K562 (cell line): ENCODE results near the gene FAM234B. TPM values are rescaled to one million over a fixed set of nuclear protein-coding genes. Genes with fewer than 3 reads are reported as not detected.

Source experiments
- ATAC-seq: fragments of 200-7000 bp; cut with Tn5 transposase; 3 replicates; pipeline ENCODE4 v1.9.1; 2020; ENCODE audit warnings: moderate library complexity
- BruUV-seq: library from RNA; stranded (reverse); fragments of 400-500 nt; replicated peaks from 2 replicates; lab custom pipeline; 2021; lab: Mats Ljungman, UMichigan
- CTCF ChIA-PET: fragments of 300-600 bp; formaldehyde crosslinking; extraction: SDS; loops from one replicate; lab custom pipeline; 2021; ENCODE audit warnings: low intra/inter-chr PET ratio; lab: Yijun Ruan, JAX
- POLR2A ChIA-PET: fragments of 300-600, 350-650 bp; sonication (Branson Sonifier 250); formaldehyde crosslinking; extraction: SDS; loops from one replicate; lab custom pipeline; 2021; ENCODE audit warnings: antibody characterized with exemption, inconsistent platforms; lab: Yijun Ruan, JAX
- DNase-seq, 4 experiments: peaks; one replicate each; pipeline versions ENCODE4 v3.0.0 to v3.0.0-alpha.2; 2011 to 2018; ENCODE audit warnings: low spot score in 3 of 4, mixed read lengths in 3 of 4; ENCODE audit errors: extremely low read depth in 1 of 4
- FAIRE-seq: peaks from 2 replicates; lab custom pipeline; 2011; peaks lifted over from hg19 to GRCh38; lab: Jason Lieb, UNC
- H2AFZ ChIP-seq: 2 replicates; pipeline ENCODE4 v1.6.0; 2011; ENCODE audit warnings: low read depth, low read length, control low read depth, inconsistent platforms
- H3K27ac ChIP-seq: fragments of 200-600 bp; 3 replicates; pipeline ENCODE4 v1.8.0; 2011; ENCODE audit warnings: low read depth, mild to moderate bottlenecking, control low read depth, inconsistent platforms, low read length, moderate library complexity, mixed read lengths; ENCODE audit errors: extremely low read depth
- H3K27me3 ChIP-seq, 2 experiments: fragments of 300-600 bp in 1 of 2; 2 replicates in 1 of 2; 3 replicates in 1 of 2; pipeline versions ENCODE4 v1.6.0 to v1.8.0; 2011; ENCODE audit warnings: inconsistent platforms in 2 of 2, low read length in 2 of 2, mild to moderate bottlenecking in 1 of 2, mixed read lengths in 1 of 2, moderate library complexity in 1 of 2; ENCODE audit not compliant: control insufficient read depth in 2 of 2, insufficient read depth in 2 of 2
- H3K36me3 ChIP-seq: fragments of 300-600 bp; 3 replicates; pipeline ENCODE4 v1.8.0; 2011; ENCODE audit warnings: mild to moderate bottlenecking, low read length, inconsistent platforms; ENCODE audit not compliant: control insufficient read depth, insufficient read depth
- H3K4me1 ChIP-seq, 2 experiments: fragments of 200-600 bp in 1 of 2; replicated peaks in 1 of 2; 2 replicates in 1 of 2; 3 replicates in 1 of 2; pipeline versions ENCODE4 v1.5.1 to v1.8.0; 2011; ENCODE audit warnings: inconsistent platforms in 2 of 2, low read length in 2 of 2, mild to moderate bottlenecking in 1 of 2, mixed read lengths in 1 of 2, moderate library complexity in 1 of 2; ENCODE audit not compliant: control insufficient read depth in 2 of 2, insufficient read depth in 2 of 2
- H3K4me2 ChIP-seq: 2 replicates; pipeline ENCODE4 v1.6.1; 2011; ENCODE audit warnings: low read length, control low read depth, inconsistent platforms, mixed read lengths; ENCODE audit not compliant: insufficient read depth
- H3K4me3 ChIP-seq: fragments of 200-600 bp; sonication (generic), shearing (Covaris generic); 2 replicates; pipeline ENCODE4 v1.5.1; 2016; ENCODE audit warnings: control low read depth, inconsistent platforms
- H3K79me2 ChIP-seq: fragments of 200-600 bp; 3 replicates; pipeline ENCODE4 v1.8.0; 2011; ENCODE audit warnings: low read length, inconsistent platforms; ENCODE audit not compliant: control insufficient read depth, insufficient read depth
- H3K9ac ChIP-seq, 2 experiments: 2 replicates each; pipeline versions ENCODE4 v1.6.0 to v1.6.1; 2011; ENCODE audit warnings: low read depth in 2 of 2, low read length in 2 of 2, control low read depth in 1 of 2, inconsistent platforms in 1 of 2, mild to moderate bottlenecking in 1 of 2, mixed read lengths in 1 of 2; ENCODE audit not compliant: insufficient read depth in 1 of 2
- H3K9me1 ChIP-seq: one replicate; pipeline ENCODE4 v1.6.0; 2011; ENCODE audit warnings: inconsistent platforms, mild to moderate bottlenecking, low read length, moderate library complexity; ENCODE audit not compliant: control insufficient read depth, insufficient read depth
- H3K9me3 ChIP-seq: replicated peaks from 2 replicates; pipeline ENCODE4 v1.5.1; 2011; ENCODE audit warnings: low read depth, low read length, inconsistent platforms; ENCODE audit not compliant: control insufficient read depth, insufficient read depth
- H4K20me1 ChIP-seq: replicated peaks from 2 replicates; pipeline ENCODE4 v1.6.1; 2011; ENCODE audit warnings: low read length, inconsistent platforms, mixed read lengths; ENCODE audit not compliant: control insufficient read depth, insufficient read depth
- ATF6 ChIP-seq: sonication (generic); formaldehyde crosslinking; IDR thresholded peaks from 2 replicates; pipeline ENCODE4 v1.4.0; 2020; ENCODE audit warnings: mild to moderate bottlenecking, missing genetic modification reagents
- BCOR ChIP-seq: fragments of 450-650 bp; IDR thresholded peaks from 2 replicates; pipeline ENCODE4 v1.6.1; 2016
- CHD2 ChIP-seq: IDR thresholded peaks from 2 replicates; pipeline ENCODE4 v1.6.1; 2011; ENCODE audit warnings: low read depth, low read length
- DLX4 ChIP-seq: fragments of 250-450 bp; sonication (Bioruptor Pico); IDR thresholded peaks from 2 replicates; pipeline ENCODE4 v1.6.1; 2021; ENCODE audit warnings: mild to moderate bottlenecking
- FOXP1 ChIP-seq: sonication (generic); formaldehyde crosslinking; IDR thresholded peaks from 2 replicates; pipeline ENCODE4 v1.8.0; 2022; ENCODE audit warnings: mild to moderate bottlenecking, missing genetic modification reagents
- MYNN ChIP-seq, 2 experiments: sonication (generic); formaldehyde crosslinking in 1 of 2; IDR thresholded peaks; 2 replicates each; pipeline versions ENCODE4 v1.5.0 to v1.6.1; 2016 to 2020; ENCODE audit warnings: antibody characterized with exemption in 1 of 2, missing genetic modification reagents in 1 of 2
- NFYB ChIP-seq: IDR thresholded peaks from 2 replicates; pipeline ENCODE4 v1.6.1; 2011; ENCODE audit warnings: mild to moderate bottlenecking, moderate library complexity; ENCODE audit not compliant: insufficient read length; ENCODE audit errors: extremely low read depth
- PHB ChIP-seq: fragments of 250-450 bp; sonication (Bioruptor Pico); IDR thresholded peaks from 2 replicates; pipeline ENCODE4 v1.5.0; 2021
- ZBTB34 ChIP-seq: fragments of 250-450 bp; sonication (Bioruptor Pico); IDR thresholded peaks from 2 replicates; pipeline ENCODE4 v1.8.0; 2021; ENCODE audit warnings: mild to moderate bottlenecking, moderate library complexity
- ZFP36 ChIP-seq: fragments of 150-350 bp; IDR thresholded peaks from 2 replicates; pipeline ENCODE4 v1.6.1; 2018; ENCODE audit warnings: low read length, low read depth; ENCODE audit not compliant: partially characterized antibody
- ZNF175 ChIP-seq: fragments of 200-800 bp; sonication (Bioruptor generic); IDR thresholded peaks from 2 replicates; pipeline ENCODE4 v1.6.1; 2016; ENCODE audit warnings: low read depth, mild to moderate bottlenecking, missing genetic modification characterization, missing compliant biosample characterization
- ZNF282 ChIP-seq: sonication (generic); formaldehyde crosslinking; IDR thresholded peaks from 2 replicates; pipeline ENCODE4 v1.8.1; 2023; ENCODE audit warnings: missing genetic modification reagents
- ZNF75A ChIP-seq: fragments of 450-650 bp; formaldehyde crosslinking; IDR thresholded peaks from 2 replicates; pipeline ENCODE4 v1.4.0; 2020; ENCODE audit warnings: mild to moderate bottlenecking
- WGBS: fragments of 100-300 bp; shearing (Covaris generic); methylation state at CpG from one replicate; pipeline ENCODE4 v1.1.6; 2016; ENCODE audit warnings: low coverage, mixed read lengths; ENCODE audit not compliant: insufficient coverage; ENCODE audit errors: missing lambda C conversion rate; 5-methylcytosine and 5-hydroxymethylcytosine counted together
- in situ Hi-C: fragments of 300-500 bp; cut with MboI; formaldehyde crosslinking; loops from 4 replicates; pipeline ENCODE4 v1.15.0; 2018; ENCODE audit warnings: inconsistent platforms, mixed read lengths
- intact Hi-C: fragments of 100-400 bp; cut with micrococcal nuclease; formaldehyde crosslinking; loops from 2 replicates; pipeline ENCODE4 v1.14.2; 2022
- polyA plus RNA-seq, 8 experiments: library from polyadenylated mRNA; depleted of rRNA in 4 of 8; stranded (reverse) in 5 of 8; unstranded in 3 of 8; fragments of >200 nt; fragmentation: Nextera tagmentation in 2 of 8; fragmentation: Illumina TruSeq in 1 of 8; extraction: Ambion mirVana in 2 of 8; extraction: Trizol in 1 of 8; gene quantifications; 2 replicates each; pipeline versions ENCODE4 v1.2.1 to v1.2.3, GENCODE V29; 2011 to 2014; ENCODE audit warnings: inconsistent platforms in 1 of 8, missing spikeins in 1 of 8
- total RNA-seq, 7 experiments: library from RNA; depleted of rRNA in 6 of 7; stranded (reverse); fragments of >200 nt in 6 of 7; fragmentation: Illumina TruSeq in 2 of 7; extraction: Trizol in 2 of 7; gene quantifications; 2 replicates each; pipeline versions ENCODE4 v1.2.1 to v1.2.3, GENCODE V29; 2011 to 2021; ENCODE audit warnings: low replicate concordance in 1 of 7

Gene FAM234B
- total and polyA plus RNA-seq, 9 of the 15 experiments (the other 6 are each of a cell fraction or from before 2014, with no cell fraction given), result 1.00 to 4.3 (median 2.0) TPM

GRCh38 chr12:13045816-13046215, 1.6 kb downstream of the FAM234B start:
- intact Hi-C loops (no loop called here), in situ Hi-C loops (no loop called here)
- no TSS peak for BruUV-seq
- H2AFZ ChIP-seq, result no peak overlapping the region
- peaks cover 0 to 10% of the 10 kb centered on the region in 2 experiments; a peak in 3 of 5 replicates for H3K4me1 ChIP-seq
- WGBS, result 73% methylated on average over 8 of the region's 8 CpGs
- no peaks in the 10 kb centered on the region for H3K9me1 ChIP-seq
- no peak overlapping the region for H3K9ac ChIP-seq
- H3K4me2 ChIP-seq, result no peak overlapping the region
- TF ChIP-seq PHB (CRISPR knock-in tag), result no peak
- TF ChIP-seq MYNN (IDR thresholded peaks at IDR 0.05), result no peak
- no peak for TF ChIP-seq MYNN (CRISPR knock-in tag; IDR thresholded peaks at IDR 0.05)
- no peak for TF ChIP-seq ZBTB34 (CRISPR knock-in tag)
- no peak for TF ChIP-seq ZNF282 (CRISPR knock-in tag)
- TF ChIP-seq BCOR, result no peak
- no peak for TF ChIP-seq CHD2
- no peak for TF ChIP-seq ZFP36
- no peak for TF ChIP-seq NFYB
- TF ChIP-seq ATF6 (CRISPR knock-in tag), result no peak
- TF ChIP-seq ZNF175 (CRISPR knock-in tag), result no peak
- TF ChIP-seq ZNF75A (CRISPR knock-in tag), result no peak
- TF ChIP-seq FOXP1 (CRISPR knock-in tag), result no peak
- no peak for TF ChIP-seq DLX4 (CRISPR knock-in tag)
- H3K79me2 ChIP-seq, result no peaks in the 10 kb centered on the region
- no peak for DNase-seq
- no peak overlapping the region for H3K4me3 ChIP-seq
- no peak for FAIRE-seq
- no peak for ATAC-seq
- no peaks in the 10 kb centered on the region for H3K27me3 ChIP-seq
- H3K36me3 ChIP-seq, result no peaks in the 10 kb centered on the region
- no peaks in the 10 kb centered on the region for H4K20me1 ChIP-seq
- ChIA-PET POLR2A (interaction anchor here (1.2 kb wide), 1 partner anchor 20 kb away, joined by 3 read pairs; no protein-coding TSS in a partner anchor), CTCF (no interaction called here)
- H3K9me3 ChIP-seq, result no peaks in the 10 kb centered on the region
- H3K27ac ChIP-seq, result no peak overlapping the region
